Stimulated activated CD4-positive, alpha-beta T cell treated with anti-CD3 and anti-CD28 coated beads, Interleukin-1b, Interleukin-23, amount 100 ng/mL, for 1 hour (primary cell): ENCODE measurements around the gene NGF.

Source experiments
- DNase-seq, 2 donors: peaks; one replicate each; pipeline ENCODE4 v3.0.0-alpha.2; 2020; ENCODE audit warnings: low read depth in 2 of 2

NGF gene

GRCh38 chr1:115281143-115281542, 56.9 kb downstream of the NGF start:
- DNase-seq = no peak

DNA sequence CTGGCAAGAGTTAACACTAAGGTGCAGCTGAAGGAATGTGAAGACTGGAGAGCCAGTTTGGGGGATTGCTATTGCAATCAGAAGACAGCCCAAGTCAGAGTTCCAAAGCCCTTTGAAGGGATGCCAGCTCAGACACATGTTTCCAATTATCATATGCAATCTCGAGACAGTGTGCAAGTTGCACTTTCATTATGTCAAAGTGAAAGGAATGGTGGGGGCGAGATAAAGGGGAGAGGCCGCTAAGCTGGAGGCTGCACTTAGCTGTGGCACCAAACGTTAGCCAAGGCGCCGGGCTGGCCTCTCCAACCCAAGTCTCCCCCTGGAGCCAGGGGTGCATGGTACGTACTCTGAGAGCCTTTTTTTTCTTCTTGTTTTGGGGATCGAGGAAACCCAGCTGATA, 58.0 kb downstream of the NGF start:
- no peak for DNase-seq

- no peak for DNase-seq
Observed at GRCh38 chr1:115278211-115278610, 59.8 kb downstream of the NGF start.

DNA sequence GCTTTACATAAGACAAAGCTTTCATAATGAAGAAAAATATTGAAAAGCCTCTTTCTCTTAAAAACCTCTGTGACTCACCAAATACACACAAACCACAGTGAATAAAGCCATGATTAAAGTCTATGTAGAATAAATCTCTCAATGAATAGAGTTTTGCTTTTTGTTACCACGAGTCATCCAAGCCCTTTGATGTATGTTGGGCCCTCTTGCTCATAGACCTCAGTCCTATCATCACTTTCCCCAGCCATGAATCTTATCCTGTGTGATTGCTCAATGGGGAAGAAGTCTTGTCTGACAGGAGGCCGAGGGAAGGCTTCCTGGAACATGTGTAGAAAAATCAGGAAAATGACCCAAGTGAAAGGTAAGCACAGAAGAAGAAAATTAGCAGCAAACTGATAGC, 60.8 kb downstream of the NGF start:
- no peak for DNase-seq

DNA sequence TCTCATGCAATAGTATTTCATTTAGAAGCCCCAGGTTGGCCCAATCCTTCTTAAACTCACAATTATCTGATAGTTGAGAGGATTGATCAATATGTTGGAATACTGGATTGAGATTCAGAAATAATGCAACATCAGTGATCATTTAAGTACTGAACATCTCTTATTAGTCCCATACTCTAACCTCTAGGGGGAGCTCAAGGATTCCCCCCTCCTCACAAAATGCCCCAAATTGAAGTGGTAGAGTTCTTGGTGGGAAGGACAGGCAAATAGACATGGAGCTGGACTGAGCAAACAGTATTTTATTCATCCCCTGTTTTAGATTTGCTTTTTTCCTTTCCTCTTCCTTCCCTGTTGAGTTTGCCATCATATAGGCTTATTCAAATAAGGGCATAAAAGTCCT, 62.8 kb downstream of the NGF start:
- no peak for DNase-seq

DNA sequence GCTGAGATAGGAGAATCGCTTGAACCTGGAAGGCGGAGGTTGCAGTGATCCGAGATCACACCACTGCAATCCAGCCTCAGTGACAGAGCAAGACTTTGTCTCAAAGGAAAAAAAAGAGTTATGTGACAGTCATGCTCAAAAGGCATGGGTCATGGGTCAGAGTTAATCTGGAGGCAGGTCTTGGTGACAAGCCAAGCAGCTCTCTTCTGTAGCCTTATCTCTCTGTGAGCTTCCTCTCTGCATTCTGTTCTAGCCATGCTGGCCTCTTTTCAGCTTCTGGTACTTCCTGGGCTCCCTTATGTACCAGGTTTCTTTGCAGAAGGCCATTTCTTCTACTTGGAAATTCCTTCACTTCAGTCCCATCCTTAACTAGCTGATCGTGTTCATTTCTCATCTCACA, 63.6 kb downstream of the NGF start:
- DNase-seq = no peak

DNA sequence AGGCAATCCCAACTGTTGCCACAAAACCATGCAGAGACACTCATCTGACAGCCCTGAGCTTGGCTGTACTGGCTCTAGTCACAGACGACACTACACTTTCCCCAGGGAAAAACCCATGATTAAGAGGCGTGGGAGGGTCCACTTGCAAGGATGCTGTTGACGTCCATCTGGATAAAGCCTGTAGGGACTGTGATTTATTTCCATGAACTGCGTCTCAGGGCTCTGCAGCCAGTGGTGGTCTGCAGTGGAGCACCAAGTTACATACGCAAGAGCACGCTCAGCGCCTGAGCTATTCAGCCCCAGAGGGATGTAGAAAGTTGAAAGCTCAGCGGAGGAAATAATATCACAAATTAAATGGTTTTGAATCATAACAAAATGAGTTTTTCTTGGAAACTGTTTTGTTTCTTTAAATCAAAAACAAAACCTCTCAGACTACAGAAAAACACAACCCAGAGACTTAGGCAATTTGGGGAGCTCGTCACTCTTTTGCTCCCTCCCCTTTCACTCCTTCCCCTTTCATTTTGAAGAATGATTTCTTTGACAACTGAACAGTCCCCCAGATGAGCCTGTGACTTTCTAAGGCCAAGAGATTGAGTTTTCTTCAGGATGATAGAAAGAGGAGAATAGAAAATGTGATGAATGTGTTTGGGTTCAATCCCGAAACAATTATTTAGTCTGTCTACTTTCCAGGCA, 71.2 kb downstream of the NGF start:
- no peak for DNase-seq

DNA sequence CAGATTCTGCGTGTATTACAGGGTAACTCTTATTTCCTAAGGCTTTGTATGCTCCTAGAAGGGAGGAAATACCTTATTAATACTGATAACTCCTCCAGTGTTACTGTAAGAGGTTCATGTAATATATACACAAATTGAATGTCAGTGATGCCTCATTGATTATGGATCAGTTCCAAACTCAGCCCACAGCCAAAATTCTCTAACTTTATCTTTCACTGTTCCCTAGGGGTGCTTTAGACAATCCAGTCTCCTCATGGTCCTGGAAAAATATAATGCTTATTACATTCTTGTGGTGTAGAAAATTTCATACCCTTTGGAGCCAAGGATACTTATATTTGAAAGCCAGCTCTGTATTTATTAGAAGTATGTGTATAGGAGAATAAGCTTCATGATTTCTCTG, 73.0 kb downstream of the NGF start:
- DNase-seq = no peak

- DNase-seq = no peak
Observed at GRCh38 chr1:115262886-115263285, 75.2 kb downstream of the NGF start.

DNA sequence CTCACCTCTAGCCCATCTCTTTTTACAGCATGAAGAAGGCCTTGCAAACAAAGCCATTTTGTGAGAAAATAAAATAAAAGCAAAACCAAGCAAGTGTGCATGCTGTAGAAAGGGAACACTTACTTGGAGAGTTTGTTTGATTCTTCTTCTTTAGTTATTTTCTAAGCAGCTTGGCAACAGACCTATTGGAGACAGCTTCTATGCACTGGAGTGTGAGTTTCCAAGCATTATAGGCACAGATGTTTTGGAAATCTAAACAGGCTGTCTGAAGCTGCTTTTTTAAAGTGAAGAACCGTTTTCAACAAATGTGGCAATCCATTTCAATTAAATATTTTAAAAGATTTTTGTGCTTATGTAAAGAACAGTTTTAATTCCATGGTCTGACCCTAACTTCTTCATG, 76.6 kb downstream of the NGF start:
- DNase-seq = no peak

GRCh38 chr1:115258302-115258866, 79.7 kb downstream of the NGF start:
- no peak for DNase-seq

GRCh38 chr1:115257591-115257990, 80.5 kb downstream of the NGF start:
- DNase-seq = no peak

DNA sequence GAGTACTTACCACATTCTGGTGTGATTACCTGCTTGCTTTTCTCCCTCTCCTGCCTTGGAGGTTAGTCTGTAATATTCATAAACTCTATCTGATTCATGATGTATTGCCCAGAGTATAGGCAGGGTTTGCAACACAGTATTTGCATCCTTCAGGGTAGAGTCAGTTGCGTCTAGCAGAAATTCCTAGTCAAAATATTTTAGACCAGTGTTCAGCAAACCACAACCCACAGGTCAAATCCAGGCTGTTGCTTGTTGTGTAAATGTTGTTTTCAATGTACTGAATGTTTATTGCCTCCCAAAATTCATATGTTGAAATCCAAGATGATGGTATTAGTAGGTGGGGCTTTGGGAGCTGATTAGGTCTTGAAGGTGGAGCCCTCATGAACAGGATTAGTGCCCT, 82.9 kb downstream of the NGF start:
- DNase-seq = no peak

DNA sequence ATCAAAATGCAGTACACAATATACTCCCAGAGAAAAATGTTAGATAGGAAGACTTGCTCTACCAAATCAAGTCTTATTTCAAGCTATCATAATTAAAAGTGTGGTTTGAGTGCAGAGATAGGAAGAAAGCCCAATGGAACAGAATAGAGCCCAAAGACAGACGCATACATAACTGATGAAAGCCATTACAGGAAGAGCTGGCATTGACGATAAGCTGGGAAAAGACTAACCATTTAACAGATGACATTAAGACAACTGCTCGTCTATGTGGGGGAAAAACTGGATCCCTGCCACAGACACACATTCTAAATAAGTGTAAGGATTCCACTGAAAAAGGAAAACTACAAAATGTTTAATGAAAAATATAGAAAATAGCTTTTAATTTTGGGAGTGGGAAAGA, 85.5 kb downstream of the NGF start:
- no peak for DNase-seq

DNA sequence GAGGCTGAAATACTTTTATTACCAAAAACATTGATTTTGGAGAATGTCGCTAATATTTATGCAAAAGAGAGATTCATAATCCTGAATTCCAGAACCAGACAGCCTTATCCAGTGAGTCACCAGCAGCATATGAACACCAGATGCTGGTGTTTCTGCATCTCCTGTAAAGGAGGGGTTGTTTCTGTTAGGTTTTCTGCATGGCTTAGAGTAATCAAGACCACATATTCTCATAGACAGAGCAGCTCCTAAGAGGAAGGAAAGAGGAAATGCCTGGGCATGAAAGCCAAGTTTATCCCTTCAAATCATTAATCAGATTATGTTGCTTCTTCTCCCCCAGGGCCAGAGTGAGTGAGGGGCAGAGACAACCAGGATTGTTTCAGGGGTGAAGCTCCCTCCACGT, 86.2 kb downstream of the NGF start:
- DNase-seq = no peak

DNA sequence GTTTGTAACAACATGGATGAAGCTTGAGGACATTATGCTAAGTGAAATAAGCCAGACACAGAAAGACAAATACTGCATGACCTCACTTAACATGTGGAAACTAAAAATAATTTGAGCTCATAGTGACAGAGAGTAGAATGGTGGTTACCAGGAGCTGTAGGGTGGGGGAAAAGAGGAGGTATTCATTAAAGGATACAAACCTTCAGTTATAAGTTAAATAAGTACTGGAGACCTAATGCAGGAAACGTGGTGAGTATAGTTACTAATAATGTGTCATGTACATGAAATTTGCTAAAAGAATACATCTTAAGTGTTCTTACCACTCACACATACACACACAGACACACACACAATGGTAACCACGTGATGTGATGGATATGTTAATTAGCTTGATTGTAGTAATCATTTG, 86.7 kb downstream of the NGF start:
- no peak for DNase-seq

DNA sequence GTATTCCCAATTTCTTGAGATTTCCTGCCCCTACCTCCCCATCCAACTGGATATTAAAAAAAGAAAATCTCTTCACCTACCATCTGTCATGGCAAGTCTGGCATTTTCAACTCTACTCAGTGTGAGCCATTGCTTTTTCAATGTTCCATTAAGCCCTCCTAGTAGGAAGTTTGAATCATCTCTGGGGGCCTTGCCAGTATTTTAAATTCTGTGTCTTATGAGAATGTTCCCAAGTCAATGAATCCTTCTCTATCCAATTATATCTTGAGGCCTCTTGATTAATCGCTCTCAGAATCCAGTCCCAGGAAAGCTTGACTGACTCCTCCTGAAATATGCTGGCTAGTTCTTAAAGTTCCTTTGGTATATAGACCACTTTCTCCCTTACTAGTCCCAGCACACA, 91.5 kb downstream of the NGF start:
- DNase-seq = no peak

DNA sequence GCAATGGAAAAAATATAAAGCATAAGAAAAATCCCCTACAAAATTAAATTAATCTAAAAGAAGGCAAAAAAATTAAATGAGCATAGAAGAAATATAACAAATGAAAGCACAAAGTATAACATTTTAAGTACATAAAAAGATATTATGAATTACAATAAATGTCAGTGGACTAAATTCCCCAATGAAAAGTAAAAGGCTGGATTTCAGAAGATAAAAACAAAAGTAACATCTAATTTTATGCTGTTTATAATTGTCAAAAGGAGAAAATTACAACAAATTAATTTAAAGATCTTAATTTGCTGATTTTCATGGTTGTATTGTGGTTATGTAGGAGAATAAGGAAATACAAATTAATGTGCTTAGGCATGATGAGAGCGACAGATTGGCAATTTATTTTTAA, 92.8 kb downstream of the NGF start:
- DNase-seq = no peak

GRCh38 chr1:115242543-115242942, 95.5 kb downstream of the NGF start:
- no peak for DNase-seq

DNA sequence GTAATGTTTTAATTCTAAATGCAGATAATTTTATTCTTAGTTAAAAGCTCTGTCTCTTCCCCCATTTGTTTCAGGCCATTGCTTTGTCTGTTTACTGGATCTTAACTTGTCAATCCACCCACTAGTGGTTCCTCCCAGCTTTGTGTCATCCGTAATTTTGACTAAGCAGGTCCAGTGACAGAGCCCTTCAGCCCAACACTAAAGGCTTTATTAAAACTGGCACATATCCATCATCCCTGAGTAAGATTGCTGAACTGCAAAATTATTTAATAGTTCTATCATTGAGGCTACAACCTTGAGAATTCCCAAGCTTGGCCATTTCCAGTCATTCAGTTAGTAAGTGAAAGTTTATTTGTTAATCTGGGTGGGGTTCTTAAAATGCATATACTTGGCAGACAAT, 96.7 kb downstream of the NGF start:
- DNase-seq = no peak

- DNase-seq = no peak
Observed at GRCh38 chr1:115240297-115240696, 97.8 kb downstream of the NGF start.

DNA sequence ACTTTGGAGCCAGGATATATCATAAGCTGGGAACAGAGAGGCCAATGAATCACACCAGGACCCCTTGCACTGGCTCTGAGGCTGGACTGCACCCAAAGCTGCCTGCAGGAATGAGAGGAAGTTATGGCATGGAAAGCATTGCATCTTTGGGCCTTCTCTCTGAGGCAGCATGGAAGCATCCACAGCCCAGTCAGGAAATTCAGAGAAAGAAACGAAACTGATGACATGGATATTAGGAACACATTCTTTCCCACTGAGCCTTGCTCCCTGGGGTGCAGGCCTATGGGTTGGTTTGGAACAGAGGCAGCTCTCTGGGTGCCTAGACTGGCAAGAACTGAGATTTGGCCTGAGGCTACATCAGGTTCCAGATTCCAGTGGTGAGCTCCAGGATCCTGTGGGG, 98.6 kb downstream of the NGF start:
- DNase-seq = no peak

GRCh38 chr1:115239148-115239422, 99.0 kb downstream of the NGF start:
- no peak for DNase-seq
